Left forelimb (tissue), 1 donor: ENCODE measurements around the gene FUT1.

Experiments
- DNase-seq: peaks from one replicate; pipeline ENCODE4 v3.0.0-alpha.2; 2018; ENCODE audit warnings: low spot score

Gene FUT1

DNA sequence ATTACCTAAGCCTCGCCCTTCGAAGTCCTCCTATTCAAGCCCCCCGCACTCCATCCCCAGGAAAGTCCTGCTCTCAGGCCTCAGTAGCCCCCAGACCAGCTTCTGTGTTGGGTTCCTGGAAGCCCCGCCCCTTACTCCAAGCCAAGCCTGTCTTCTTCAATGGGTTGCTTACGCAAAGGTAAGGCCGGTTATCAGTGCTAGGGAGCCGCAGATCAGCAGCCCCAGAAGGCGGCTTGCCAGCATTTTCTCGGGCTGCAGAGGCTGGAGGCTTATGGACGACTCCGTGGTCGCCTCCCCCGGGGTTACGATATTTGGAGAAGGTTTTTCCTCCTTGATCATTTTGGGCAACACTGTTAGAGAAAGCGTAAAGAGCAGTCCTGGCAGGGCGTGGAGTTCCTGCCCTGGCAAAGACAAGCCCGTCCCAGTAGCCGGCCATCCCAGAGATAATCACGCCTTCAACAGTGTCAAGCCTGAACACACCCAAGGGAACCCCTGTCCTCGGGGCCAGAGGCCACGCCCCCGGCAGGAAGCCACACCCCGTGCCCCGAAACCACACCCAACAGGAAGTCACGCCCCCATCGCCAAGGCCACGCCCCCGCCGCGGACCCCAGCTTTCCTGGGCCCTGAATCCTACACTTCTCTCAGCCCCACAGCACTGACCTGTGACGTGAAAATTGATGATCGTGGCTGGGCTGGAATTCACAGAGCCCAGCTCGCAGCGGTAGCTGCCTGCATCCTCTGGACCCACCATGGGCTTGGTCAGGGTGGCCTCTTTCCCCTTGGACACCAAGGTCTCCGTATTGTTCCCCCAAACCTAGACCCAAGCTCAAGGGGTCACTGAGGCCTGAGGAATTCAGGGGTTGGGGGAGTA, 11.1 kb downstream of the FUT1 start:
- DNase-seq, result no peak

DNA sequence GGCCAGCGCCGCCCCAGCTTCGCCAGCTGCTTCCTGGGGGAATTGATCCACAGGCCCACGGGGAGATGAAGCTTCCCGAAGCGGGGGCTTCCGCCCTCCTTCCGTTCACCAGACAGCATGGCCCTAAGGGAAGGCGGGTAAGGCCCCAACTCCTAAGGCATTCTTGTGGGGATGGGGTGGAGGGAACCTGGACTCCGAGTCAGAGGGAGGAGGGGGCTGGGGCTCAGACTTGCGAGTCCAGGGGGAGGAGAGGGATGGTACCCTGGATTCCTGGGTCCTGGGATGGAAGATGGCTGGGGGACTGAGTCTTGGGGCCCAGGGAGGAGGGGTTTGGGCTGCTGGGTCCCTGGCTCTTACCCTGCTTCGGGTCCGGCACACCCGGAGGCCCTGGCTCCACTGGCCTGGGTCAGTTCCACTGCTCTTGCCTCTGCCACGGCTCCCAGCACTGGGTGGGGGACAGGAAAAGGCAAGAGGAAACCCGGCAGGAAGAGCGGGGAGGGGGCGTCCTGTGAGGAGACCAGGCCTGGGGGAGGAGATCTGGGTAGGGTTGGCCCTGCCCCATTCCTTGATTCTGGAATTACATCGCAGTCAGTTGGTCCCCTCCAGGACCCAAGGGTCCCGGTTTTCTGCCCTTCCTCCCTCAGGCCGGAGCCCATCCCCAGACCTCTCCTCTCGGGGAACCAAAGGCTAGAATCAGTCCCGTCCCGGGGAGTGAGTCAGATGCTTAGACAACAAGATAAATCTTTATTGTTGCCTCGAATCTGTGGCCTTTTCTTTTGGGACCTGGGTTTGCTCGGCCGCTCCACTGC, 12.1 kb downstream of the FUT1 start, which contains the start of gene RASIP1:
Gene RASIP1, minus strand, starts transcription at position 447 of the 809 bp plus-strand sequence. Its CDS starts 328 bp downstream, at position 119.
- DNase-seq, result no peak

DNA sequence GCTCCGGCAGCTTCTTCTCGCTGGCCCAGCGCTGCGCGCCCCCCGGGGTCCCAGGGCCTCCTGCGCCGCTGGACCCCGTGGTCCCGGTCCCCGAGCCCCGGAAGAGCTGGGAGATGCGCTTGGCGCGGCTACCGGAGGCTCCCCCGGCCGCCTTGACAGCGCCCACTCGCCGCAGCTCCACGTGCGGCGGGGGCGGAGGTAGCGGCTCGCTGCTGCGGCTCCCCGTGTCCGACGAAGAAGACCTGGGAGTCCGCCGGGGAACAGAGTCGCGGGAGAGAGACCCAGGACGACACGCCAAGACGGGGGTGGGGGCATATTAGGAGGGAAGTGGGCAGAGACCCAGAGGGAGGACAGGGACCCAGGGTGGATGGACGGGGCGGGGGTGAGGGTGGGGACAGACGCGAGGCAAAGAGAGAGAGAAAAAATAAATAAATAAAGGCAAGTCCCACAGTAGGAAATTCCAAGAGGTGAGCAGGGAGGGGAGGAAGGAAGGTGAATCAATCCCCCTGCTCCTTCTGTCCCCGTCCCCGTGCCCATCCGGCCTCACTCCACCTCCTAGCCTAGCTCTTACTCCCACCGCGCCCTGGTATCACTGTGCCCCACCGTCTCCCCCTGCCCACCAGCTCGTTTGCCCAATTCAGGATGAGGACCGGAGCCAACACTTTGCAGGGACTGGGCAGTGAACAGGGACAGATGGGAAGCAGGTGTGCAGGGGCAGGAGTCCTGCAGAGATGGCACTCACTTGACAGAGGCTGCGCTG, 12.9 kb downstream of the FUT1 start:
- no peak for DNase-seq

DNA sequence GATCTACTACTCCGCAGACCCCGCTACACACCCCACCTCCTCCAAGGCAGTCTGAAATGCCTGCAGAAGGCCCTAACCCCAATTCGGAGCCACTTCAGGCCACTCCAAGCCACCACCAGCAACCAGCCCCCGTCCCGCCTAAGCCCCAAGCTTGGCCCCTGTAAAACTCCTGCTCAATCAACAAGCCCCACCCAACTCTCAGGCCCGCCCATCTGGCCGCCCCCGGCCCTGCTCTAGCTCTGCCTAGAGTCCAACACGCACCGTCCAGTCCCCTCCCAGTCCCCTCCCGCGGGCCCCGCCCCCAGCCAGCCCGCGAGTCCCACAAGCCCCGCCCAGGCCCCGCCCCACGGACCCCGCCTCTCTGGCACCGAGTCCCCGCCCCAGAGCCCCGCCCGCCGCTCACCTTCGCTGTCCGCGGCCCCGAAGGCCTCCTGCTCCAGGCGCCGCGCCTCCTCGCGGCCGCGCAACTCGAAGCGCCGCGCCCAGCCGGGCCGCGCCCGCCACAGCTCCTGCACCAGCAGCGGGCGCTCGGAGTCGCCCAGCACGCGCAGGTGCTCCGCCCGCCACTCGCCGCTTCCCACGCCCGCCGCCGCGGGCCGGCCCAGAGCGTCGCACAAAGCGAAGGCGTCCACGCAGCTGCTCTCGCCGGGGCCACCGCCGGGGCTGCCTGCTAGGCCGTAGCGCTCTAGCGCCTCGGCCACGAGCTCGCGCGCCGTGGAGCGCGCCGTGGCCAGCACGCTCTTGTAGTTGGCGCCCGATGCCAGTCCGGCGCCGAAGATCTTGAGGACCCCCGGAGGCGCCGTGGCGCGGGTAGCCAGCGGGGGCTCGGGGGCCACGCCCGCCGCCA, 13.7 kb downstream of the FUT1 start:
- peak; percentile 97 for DNase-seq

DNA sequence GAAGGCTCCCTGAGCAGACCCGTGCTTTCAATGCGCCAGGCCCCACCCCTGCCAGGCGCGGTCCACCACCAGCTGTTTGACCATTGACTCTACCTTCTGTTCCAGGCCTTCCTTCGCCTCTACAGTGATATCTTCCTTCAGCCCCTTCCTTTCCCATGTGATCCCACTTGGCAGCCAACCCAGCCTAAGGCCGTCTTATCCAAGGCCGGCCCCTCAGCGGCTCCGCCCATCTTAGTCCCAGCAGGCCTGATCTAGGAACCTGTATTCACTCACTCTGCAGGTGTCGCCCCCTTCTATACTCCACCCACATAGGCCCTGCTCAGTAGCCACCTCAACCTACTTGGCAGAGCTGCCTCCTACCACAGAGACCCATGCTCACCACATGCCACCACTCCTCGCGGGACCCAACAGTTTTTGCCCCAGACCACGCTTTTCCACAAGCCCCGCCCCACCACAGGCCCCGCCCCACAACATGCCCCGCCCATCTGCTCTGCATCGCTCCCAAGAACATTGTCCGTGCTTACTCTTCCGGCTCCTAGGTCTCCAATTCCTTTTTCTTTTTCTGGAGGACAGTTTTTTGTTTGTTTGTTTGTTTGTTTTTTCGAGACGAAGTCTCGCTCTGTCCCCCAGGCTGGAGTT, 15.0 kb downstream of the FUT1 start:
- no peak for DNase-seq

DNA sequence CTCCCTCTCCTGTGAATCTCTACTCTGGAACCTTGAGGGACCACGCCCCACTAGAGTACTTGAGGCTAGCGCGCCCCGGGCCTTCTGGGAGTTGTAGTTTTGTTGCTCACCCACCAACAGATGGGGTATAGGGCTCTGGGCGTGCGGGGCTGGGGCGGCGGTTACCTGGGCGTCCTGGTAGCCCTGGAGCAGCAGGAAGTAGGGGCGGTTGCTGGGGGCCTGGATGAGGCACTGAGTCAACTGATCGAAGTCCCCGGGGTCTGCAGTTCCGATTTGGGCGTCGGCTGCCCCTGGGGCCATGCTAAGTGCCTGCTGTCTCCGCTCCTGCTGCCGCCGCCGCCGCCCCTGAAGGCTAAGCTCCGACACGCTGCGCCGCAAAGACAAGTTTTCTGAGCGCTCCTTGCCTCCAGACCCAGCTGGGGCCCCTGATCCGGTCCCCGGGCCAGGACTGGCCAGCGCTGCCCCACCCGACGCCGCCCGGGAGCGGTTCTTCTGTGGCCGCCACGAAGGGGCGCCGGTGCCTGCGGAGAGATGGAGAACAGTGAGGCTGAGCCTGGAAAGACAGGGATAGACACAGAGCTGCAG, 17.3 kb downstream of the FUT1 start:
- DNase-seq, result no peak

DNA sequence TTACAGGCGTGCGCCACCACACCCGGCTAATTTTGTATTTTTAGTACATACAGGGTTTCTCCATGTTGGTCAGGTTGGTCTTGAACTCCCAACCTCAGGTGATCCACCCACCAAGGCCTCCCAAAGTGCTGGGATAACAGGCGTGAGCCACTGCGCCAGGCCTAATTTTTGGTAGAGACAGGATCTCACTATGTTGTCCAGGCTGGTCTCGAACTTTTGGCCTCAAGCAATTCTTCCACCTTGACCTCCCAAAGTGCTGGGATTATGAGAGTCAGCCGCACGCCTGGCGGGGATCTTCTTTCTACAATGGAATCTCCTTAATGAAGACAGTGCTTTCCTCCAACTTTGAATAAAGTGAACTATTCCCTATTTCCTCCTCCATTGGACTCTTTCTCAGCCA, 17.8 kb downstream of the FUT1 start:
- DNase-seq, result no peak

DNA sequence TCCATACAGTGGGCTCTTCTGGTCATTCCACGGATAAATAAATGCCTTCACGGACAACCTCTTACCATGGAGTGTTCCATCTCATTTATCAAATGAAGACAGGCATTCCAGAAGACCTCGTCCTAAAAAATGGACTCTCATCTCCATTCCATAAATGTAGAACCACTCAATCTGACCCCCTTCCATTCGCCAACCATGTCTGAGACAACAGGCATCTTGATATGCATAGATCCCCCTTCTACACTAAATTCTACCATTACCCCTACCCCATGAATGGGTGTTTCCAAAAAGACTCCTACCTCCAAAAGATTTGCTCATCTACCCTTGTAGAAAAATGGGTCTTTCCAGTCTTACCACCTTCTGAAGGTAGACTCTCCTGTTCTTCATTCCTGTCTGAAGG, 21.0 kb downstream of the FUT1 start:
- DNase-seq, result no peak

DNA sequence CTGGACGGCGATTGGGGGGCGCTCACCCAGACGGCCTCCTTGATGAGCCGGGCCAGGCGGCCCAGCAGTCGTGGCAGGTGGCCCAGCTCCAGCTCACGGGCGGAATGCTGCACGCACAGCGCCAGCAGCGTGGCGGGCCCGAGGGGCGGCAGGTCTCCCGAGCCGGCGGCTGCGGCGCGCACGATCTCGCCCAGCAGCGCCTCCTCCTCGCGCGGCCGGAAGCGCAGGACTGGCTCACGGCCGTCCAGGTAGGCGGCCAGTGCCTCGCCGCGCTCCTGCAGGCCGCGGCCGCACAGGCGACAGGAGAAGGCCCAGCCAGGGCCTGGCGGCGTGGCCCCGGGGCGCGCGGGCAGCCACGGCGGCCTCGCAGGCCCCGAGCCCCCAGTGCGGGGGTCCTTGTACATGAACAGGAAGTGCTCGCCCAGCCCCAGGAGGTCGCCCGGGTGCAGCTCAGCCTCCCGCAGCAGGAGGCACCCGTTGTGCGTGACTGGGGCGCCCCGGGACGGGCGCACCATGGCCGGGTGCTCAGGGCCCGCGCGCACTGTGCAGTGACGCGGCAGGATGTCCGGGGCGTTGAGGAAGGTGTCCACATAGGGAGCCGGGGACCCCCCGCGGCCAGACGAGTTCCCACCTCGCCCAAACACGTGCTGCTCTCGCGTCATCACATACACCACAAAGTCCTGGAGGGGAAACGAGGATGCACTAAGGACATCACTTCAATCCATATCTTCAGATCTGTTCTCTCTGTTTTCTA, 23.4 kb downstream of the FUT1 start:
- peak; percentile 60 for DNase-seq

DNA sequence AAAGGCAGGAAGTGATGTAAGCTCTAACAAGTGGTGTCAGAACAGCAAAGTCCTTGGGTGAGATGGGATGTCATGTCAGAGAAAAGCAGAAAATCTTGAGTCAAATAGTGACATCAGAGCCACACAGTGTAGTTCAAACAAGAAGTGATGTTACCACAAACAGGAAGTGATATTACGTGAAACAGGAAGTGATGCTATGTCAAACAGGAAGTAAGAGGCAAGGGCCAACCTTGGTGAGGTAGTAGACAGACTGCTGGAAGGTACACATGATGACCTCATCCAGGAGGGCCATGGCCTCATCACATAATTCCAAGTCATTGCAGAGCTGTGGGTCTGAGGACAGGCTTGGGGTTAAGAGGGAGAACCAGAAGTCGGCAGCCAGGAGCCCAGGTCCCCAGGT, 25.9 kb downstream of the FUT1 start:
- DNase-seq, result no peak

DNA sequence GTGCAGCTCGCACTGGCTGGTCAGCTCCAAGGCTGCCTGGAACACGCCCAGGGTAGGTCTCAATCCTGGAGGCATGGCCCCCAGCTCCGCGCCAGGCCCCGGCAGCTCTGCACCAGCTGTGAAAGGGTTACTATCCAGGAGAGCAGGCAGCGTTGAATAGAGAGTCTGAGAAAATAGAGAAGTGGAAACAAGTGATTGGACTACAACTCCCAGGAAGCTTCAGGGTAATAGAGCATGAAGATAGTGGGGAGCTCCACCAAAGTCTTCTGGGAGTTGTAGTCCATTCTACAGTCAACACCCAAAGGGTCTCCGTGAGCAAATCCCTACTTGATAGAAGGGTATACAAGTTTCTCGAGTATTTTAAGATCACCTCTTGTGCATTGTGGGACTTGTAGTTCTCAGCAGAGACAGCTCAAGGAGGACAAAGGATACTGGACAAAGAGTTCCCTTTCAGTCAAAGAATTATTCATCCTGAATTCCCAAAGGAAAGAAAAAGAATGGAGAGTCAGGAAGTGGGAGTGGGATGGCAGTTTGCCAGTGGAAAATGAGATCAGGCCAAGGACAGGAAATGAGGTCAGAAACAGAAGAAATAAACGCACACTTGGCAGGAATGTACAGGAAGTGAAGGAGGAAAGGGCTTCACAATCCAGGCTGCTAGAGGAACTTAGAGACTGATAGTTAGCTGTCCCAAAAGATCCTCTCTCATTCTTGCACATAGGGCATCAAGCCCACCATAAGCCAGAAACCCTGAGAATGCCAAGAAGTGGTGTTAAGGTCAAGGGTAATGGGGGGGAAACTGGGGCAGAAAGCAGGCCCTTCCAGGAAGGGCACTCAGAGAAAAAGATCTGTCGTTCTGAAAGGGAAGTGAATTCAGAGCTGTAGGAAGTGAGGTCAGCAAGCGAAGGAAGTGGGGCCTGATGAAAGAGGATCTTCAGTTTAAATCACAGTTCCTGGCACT, 27.4 kb downstream of the FUT1 start:
- no peak for DNase-seq

DNA sequence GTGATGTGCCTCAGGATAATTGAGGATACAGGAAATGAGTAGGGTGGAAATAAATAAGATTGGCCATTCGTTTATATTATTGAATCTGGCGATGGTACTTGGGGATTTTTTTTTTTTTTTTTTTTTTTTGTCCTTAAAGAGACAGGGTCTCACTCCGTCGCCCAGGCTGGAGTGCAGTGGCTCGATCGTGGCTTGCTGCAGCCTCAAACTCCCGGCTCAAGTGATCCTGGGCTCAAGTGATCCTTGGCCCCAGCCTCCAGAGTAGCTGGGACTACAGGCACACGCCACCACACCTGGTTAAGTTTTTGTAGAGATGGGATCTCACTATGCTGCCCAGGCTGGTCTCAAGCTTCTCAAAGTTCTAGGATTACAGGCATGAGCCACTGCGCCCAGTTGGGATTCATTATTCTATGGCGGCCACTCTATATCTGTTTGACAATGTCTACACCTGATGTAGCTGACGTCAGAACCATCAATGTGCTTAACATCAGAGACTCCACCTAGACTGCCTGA, 30.2 kb downstream of the FUT1 start:
- DNase-seq, result no peak

DNA sequence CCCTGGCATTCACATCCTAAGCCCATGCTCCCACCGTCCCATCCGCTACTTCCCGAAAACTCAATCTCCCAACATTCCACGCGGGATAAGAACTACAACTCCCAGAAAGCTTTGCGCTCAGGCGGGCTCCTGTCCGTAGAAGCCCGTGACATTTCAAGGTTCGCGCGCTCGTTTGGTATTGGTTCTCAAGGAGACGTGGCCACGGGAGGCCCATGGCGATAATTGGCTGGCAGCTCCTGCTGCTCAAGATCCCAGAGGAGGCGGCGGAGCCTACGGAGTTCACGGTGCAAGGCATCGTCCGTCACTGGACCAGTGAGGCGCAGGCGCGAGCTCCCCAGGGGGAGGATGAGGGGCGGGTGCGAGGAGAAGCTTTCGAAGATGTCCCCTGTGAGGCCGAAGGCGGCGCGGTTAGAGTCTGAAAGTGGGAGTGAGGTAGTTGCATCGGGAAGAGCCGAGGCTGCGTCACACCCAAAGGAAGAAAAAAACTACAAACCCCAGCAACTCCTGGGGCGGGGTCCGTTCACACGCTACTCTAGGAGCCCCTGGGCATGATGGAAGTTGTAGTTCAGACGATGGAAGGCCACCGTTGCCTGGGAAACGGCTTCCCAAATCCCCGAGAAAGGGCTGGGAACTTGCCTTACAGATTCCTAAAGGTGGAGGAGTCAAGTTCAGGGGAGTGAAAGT, 31.7 kb downstream of the FUT1 start:
- DNase-seq, result peak; percentile 99

DNA sequence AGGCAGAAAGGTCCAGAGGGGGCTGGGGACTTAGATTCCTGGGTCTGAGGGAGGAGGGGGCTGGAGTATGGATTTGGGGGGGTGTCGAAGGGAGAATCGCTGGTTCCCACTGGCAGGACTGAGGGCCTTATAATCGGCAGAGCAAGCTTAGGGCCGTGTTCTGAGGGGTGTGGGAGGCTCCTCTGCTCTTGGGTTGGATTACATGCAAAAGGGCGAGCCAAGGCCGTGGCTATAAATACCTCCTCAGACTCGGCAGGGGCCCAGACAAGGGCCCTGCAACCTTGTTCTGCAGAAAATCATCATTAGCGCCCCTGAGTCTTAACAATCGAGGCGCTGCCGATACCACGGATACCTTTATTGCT, 32.2 kb downstream of the FUT1 start:
- no peak for DNase-seq

DNA sequence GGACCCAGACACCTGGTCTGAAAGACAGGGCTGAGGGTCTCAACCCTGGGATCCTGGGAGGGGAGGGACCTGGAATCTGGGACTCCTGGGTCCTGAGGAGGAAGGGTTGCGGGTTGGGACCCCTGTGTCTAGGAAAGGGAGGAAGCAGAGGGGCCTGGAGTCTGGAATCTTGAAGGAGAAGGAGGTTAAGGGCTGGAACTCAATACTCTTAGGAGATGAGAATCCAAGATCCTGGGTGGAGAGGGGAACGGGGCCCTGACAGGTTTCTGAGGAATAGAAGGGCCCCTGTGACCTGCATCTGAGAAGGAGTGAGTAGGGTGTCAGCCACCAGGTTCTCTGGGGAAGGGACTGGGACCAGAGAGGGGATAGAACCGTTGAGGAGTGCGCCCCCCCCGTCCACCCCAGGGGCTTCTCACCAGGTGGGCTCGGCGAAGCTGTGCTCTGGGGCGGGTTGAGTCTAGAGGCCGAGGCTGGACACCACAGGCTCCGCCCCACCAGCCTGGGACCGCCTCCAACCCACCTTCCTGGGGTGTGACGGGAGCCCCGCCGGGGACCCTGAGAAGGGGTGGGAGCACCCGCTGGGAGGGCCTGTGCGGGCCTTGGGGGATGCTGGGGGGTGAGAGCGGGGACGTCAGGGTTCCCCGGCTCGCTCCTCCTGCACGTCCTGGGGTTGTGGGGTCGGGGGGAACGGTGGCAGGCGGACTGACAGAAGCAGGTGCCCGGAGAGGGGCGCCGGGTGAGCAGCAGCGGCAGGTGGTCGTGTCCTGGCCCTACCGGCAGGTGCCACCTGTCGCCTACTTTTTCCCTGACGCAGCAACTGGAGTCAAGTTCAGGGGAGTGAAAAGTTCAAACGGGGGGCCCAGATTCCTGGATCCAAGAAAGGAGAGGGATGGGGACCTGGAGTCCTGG, 32.9 kb downstream of the FUT1 start, which contains the start of gene MAMSTR:
Gene MAMSTR, minus strand, starts transcription at position 463 of the 909 bp plus-strand sequence. CDS start 694 bp downstream, outside the sequence.
- DNase-seq, result peak; percentile 77

DNA sequence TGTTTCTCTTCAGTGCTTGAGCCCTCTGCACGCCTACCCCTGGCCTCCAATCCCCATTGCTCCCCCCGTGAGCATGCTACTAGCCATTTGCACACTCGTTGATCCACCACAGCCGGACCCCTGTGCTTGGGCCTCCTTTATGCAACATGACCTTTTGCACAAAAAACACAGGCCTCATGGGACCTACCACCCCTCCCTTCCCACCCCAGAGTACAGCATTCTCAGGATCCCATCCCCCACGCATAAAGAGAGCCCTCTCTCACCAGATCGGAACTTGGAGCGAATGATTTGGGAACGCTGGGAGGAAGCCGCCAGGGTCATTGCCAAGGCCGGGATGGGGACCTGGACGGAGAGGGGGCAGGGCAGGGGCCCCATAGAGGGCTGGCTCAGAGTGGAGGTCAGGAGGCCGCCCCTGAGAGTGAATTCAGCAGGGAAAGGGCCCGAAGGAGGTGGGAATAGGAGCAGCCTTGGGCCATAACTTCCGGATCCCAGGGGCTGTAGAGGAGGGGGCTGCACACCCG, 33.7 kb downstream of the FUT1 start:
- no peak for DNase-seq
